Mammary epithelial cell (primary cell): ENCODE measurements around the gene SALL1.

Experiments
- CTCF ChIP-seq, 2 donors: IDR thresholded peaks in 1 of 2; conservative IDR thresholded peaks in 1 of 2; 2 replicates each; pipeline ENCODE4 v1.5.1; 2011 to 2012; ENCODE audit warnings: inconsistent platforms in 2 of 2, low read length in 2 of 2, mild to moderate bottlenecking in 2 of 2, control low read depth in 1 of 2, low read depth in 1 of 2; ENCODE audit not compliant: insufficient read depth in 1 of 2; ENCODE audit errors: extremely low read depth in 1 of 2
- EZH2 ChIP-seq: IDR thresholded peaks from 2 replicates; pipeline ENCODE4 v1.6.1; 2012; ENCODE audit warnings: low read length, inconsistent platforms, borderline replicate concordance

- TF ChIP-seq CTCF (conservative IDR thresholded peaks at IDR 0.05 in 1 of 2, IDR thresholded peaks at IDR 0.05 in 1 of 2; ENCODE audit: extremely low read depth in 1 of 2, insufficient read depth in 1 of 2, low read depth in 1 of 2, low read length in 2 of 2) (no peak), EZH2 (no peak)
Observed at GRCh38 chr16:51116353-51116752, 34.7 kb downstream of the SALL1 start.
